Adipose tissue (tissue), 3 donors: Measurements from ENCODE around the gene SMAD6. TPM values are rescaled to one million over a fixed set of nuclear protein-coding genes. Genes with fewer than 3 reads are reported as not detected.

Experiments
- H3K27ac ChIP-seq: one replicate; pipeline ENCODE4 v1.5.1; 2013; ENCODE audit warnings: low read depth, low read length
- WGBS, 3 donors: extraction: QIAGEN DNeasy Blood & Tissue Kit; methylation state at CpG; one replicate each; pipeline ENCODE4 v1.1.7; 2013; 5-methylcytosine and 5-hydroxymethylcytosine counted together
- polyA plus RNA-seq, 3 donors: library from polyadenylated mRNA; stranded (reverse); fragments of 200-250 nt; gene quantifications; one replicate each; pipeline ENCODE4 v1.2.3, GENCODE V29; 2013
- donor health status: healthy with polysubstance abuse.
- donor health status: Bipolar disorder and iron deficiency.
- donor health status: healthy.

Gene SMAD6
- polyA plus RNA-seq, 3 donors, result 3.6 to 23.0 (median 7.4) TPM

DNA sequence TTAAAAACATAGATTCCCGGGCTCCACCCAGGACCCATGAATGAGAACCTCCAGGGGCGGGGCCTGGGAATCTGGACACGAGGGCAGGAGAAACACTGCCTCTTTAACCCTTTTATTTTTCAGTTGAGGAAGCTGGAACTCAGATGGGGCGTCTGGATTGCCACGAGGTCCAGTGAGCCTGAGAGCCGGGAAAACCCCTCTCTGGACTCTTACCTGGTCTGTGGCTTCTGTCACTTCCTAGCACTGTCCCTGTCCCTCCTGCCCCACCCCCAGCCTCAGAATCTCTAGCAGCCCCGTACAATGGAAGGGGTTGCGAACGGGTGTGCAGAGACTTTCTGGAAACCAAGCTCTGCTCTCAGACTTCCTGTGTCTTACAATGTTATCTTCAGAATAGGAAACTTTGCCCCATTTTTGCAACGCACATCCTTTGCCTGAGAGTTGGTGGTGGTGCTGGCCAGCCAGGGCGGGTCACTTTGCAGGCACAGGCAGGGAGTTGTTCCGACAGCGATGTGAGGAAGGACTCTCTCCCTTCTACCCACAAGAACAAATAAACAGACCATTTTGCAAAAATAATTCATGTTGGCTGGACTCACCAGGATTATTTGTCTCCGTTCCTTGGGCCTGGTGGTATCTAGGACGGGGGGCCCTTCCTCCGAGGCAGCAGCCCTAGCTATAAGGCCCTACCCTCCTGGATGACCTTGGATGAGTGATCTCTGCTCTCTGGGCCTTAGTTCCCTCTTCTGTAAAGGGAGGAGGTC is 59.1 kb downstream of the SMAD6 start:
- H3K27ac ChIP-seq, result peak overlapping the region; percentile 25
- 16 to 55% (median 22%) methylated on average over 16 of the region's 16 CpGs for WGBS, 3 donors

GRCh38 chr15:66761726-66762595 is 59.9 kb downstream of the SMAD6 start:
- WGBS, 3 donors, result 54 to 84% (median 59%) methylated on average over 17 of the region's 17 CpGs
- H3K27ac ChIP-seq, result no peak overlapping the region

- WGBS, 3 donors, result 18 to 24% (median 20%) methylated on average over 21 to 23 of the region's 23 CpGs
- no peak overlapping the region for H3K27ac ChIP-seq
These were observed 61.4 kb downstream of the SMAD6 start for GRCh38 chr15:66763186-66764071.

GRCh38 chr15:66764072-66764786 is 62.2 kb downstream of the SMAD6 start:
- no peak overlapping the region for H3K27ac ChIP-seq
- 51 to 62% (median 52%) methylated on average over 12 of the region's 12 CpGs for WGBS, 3 donors

DNA sequence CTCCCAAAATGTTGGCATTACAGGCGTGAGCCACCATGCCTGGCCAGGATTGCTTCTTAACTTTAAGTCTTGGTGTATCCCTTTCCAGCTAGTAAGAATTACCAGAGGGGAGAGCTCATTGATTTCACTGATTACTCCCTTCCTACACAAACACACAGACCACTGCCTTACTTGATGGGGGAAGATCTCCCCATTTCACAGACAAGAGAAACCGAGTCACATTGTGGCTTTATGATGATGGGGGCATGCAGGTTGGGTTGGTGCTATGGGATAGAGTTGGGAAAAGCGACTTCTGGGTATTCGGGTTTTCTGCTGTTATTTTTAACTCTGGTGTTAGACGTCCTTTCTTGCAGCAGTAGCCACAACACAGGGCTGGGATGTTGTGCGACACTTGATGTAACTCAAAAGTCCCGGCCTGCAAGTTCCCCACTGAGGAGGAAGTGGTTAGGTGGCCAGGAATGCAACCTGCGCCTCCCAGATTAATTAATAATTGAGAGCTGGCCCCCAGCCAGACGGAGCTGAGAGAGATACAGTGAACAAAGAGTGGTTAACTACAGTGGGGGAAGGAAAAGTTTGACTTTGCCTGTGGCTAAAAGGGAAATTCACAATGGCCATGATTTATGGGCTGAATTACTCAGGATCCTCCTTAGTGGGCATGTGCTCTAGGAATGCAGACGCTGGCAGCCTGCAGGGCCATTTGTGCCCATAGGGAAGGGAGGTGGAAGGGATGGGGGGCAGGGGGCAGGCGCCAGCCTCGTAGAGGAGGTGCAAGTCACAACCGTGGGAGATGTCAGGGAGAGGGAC is 63.6 kb downstream of the SMAD6 start:
- 25 to 30% (median 26%) methylated on average over 13 of the region's 13 CpGs for WGBS, 3 donors
- H3K27ac ChIP-seq, result no peak overlapping the region

DNA sequence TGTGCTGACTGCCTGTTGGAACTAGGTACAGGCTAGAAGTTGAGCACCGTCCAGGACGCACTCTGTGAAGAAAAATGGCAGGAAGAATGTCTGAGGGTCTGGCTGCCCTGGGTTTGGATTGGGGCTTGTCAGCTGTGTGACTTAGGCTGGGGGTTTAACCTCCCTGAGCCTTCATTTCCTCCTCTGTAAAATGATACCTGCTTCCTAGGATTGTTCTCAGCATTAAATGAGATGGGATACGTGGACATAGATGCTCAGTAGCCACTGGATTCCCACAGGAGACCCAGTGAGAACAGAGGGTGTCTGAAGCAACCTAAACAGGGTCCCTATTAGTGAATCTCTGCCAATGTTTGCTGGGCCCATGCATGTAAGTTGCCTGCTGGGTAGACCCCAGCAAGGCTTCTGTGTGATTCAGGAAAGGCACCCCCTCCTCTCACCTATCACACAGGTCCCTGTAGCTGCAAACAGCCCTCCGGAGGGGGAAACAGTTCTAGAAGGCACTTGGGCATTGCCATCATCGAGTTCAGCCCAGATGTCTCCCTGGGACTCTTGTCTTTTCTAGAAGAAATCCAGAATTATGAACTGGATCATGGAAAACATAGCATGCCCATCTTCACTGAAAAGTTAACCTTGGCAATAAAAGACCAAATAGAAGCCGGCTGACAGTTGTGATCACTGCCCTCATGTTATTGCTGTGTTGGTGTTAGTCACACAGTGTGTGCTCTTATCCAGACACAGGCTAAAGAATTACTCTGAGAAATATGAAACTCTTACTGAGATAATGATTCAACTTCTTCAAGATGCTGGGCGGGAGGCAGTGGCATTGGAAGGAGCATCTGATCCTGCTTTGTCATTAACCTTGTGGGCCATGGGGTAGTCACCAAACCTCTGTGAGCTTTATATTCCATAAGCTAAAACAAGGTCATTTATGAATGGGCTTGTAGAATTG is 64.5 kb downstream of the SMAD6 start:
- no peak overlapping the region for H3K27ac ChIP-seq
- 52 to 60% (median 55%) methylated on average over 7 of the region's 7 CpGs for WGBS, 3 donors

- H3K27ac ChIP-seq, result no peak overlapping the region
- 41 to 85% (median 82%) methylated on average over 3 of the region's 3 CpGs for WGBS, 3 donors
These were observed 65.2 kb downstream of the SMAD6 start for GRCh38 chr15:66767240-66767659.

GRCh38 chr15:66768987-66769386 is 67.0 kb downstream of the SMAD6 start:
- H3K27ac ChIP-seq, result no peak overlapping the region
- WGBS, 3 donors, result 70 to 94% (median 71%) methylated on average over 8 of the region's 8 CpGs

DNA sequence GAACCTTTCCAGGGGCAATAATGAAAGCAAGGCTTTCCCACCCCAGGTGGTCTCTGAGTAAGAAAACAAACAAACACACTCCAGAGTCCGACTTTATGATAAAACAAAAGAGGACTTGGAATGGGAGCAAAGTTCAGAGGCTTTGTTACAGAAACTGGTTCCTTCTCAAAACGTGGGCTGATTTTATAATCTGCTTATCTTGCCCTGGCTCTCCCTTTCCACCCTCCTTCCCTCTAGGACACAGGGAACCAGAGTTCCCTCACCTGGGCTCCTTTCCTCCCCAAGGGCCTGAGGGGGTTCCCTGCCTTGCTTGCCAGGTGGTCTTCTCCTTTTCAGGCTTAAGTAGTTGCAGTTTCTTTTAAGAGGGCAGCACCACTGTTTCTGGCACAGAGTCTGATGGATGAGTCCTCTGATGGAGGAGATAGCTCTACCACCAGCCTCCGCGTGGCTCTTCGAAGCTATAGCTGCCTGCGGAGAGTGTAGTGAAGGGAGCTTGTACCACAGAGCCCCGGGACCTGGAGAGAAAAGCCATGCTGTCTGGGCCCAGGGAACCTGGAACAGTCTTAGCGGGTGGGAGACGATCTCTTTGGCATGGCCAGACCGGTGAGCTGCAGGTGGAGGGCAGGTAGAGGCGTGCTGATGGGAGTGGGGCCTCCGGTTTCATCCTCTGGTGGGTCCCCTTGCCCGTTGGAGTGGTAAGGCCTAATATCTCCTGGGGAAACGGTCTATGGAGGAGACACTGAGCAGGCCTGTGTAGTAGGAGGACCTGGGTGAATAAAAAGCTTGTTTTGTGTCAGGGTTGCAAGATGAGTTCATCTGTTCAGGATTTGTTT is 68.7 kb downstream of the SMAD6 start:
- WGBS, 3 donors, result 59 to 74% (median 66%) methylated on average over 14 of the region's 14 CpGs

GRCh38 chr15:66771351-66771650 is 69.3 kb downstream of the SMAD6 start:
- 64 to 81% (median 71%) methylated on average over 5 of the region's 5 CpGs for WGBS, 3 donors
- H3K27ac ChIP-seq, result no peak overlapping the region

More for the DNA sequence above, 68.7 kb downstream of the SMAD6 start:
- no peak overlapping the region for H3K27ac ChIP-seq

- no peak overlapping the region for H3K27ac ChIP-seq
- WGBS, 3 donors, result 20 to 39% (median 36%) methylated on average over 7 of the region's 7 CpGs
These were observed 70.6 kb downstream of the SMAD6 start for GRCh38 chr15:66772604-66773128.

- WGBS, 3 donors, result 12 to 30% (median 26%) methylated on average over 12 of the region's 12 CpGs
- no peak overlapping the region for H3K27ac ChIP-seq
These were observed 71.3 kb downstream of the SMAD6 start for GRCh38 chr15:66773129-66773873.

DNA sequence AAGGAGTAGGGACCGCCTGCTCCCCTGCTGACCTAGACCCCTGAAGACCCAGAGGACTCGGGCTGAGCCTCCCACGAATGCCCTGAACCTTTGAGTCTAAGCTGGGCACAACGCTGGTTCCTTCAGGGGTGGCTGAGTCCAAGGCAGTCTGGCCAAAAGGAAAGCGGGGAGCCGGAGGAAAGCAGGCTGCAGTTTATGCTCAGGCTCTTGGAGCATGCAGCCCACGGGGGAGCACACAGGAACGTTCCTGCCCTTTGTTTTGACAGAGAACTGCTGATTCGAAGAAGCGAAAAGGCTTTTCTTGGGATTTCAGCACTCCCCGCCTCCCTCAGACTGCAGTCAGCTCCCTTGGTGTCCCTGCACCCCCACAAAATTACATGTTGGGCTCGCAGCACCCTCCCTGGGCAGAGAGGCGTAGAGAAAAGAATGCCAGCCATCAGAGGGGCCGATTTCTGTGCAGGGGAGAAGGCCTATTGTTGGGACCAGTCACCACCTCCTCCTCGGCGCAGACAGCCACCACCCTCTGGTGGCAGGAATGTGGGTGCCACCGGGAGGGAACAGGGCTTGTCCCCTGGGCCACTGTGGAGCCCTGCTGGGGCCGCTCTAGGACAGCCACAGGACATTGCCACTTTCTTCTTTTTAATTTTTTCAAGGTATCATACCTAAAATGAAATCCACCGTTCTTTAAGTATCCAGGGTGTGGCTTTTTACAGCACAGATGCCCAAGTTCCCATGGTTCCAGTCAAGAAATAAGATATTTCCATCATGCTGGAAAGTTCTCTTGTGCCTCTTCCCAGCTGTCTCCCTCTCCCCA is 72.2 kb downstream of the SMAD6 start:
- no peak overlapping the region for H3K27ac ChIP-seq
- 30 to 50% (median 42%) methylated on average over 19 of the region's 19 CpGs for WGBS, 3 donors
